Activated CD8-positive, alpha-beta T cell treated with anti-CD3 and anti-CD28 coated beads for 36 hours (primary cell): ENCODE data around the gene KY. TPM values are rescaled to one million over a fixed set of nuclear protein-coding genes. Genes with fewer than 3 reads are reported as not detected.

Source experiments
- ATAC-seq: fragments of 200-7000 bp; cut with Tn5 transposase; one replicate; pipeline ENCODE4 v1.10.0; 2021; ENCODE audit warnings: mild to moderate bottlenecking, moderate library complexity
- CTCF ChIA-PET: fragments of 350-600 bp; sonication (Branson Sonifier 250); formaldehyde crosslinking; loops from one replicate; lab custom pipeline; 2021; ENCODE audit warnings: antibody characterized with exemption; lab: Charles Lee
- POLR2A ChIA-PET: fragments of 350-600 bp; sonication (Branson Sonifier 250); formaldehyde crosslinking; loops from one replicate; lab custom pipeline; 2021; ENCODE audit warnings: antibody characterized with exemption; lab: Charles Lee
- DNase-seq: peaks from one replicate; pipeline ENCODE4 v3.0.0-alpha.2; 2020
- H3K27ac Mint-ChIP-seq: one replicate; pipeline ENCODE4 v1.8.0; 2021; ENCODE audit warnings: mild to moderate bottlenecking, mixed read lengths
- H3K27me3 Mint-ChIP-seq: one replicate; pipeline ENCODE4 v1.8.0; 2021; ENCODE audit warnings: mixed read lengths
- H3K36me3 Mint-ChIP-seq: one replicate; pipeline ENCODE4 v1.8.0; 2021; ENCODE audit warnings: low read depth, mixed read lengths
- H3K4me1 Mint-ChIP-seq: one replicate; pipeline ENCODE4 v1.8.0; 2021; ENCODE audit warnings: low read depth, mixed read lengths
- H3K4me3 Mint-ChIP-seq: one replicate; pipeline ENCODE4 v1.8.0; 2021; ENCODE audit warnings: mild to moderate bottlenecking, moderate library complexity, mixed read lengths
- H3K9me3 Mint-ChIP-seq: one replicate; pipeline ENCODE4 v1.8.0; 2021; ENCODE audit warnings: mixed read lengths
- CTCF ChIP-seq: fragments of 200-600 bp; IDR thresholded peaks from one replicate; pipeline ENCODE4 v1.8.0; 2022; ENCODE audit warnings: antibody characterized with exemption, mild to moderate bottlenecking
- intact Hi-C: fragments of 100-400 bp; cut with micrococcal nuclease; formaldehyde crosslinking; loops from one replicate; pipeline ENCODE4 v1.10.0; 2022
- total RNA-seq, 2 experiments: library from RNA; stranded (reverse); gene quantifications; one replicate each; pipeline ENCODE4 v1.2.3, GENCODE V29; 2021

KY gene
- total RNA-seq, 2 experiments from 2014 or later: not detected

GRCh38 chr3:134568790-134569189, 82.0 kb downstream of the KY start:
- DNase-seq (no peak), ATAC-seq (no peak)
- peaks cover 14% of the 10 kb centered on the region for H3K9me3 Mint-ChIP-seq
- no peak for TF ChIP-seq CTCF
- ChIA-PET POLR2A (no interaction called here), CTCF (no interaction called here)
- no peaks in the 10 kb centered on the region for H3K4me1 Mint-ChIP-seq
- H3K27ac Mint-ChIP-seq: no peak overlapping the region
- H3K36me3 Mint-ChIP-seq: peaks cover 5% of the 10 kb centered on the region
- H3K27me3 Mint-ChIP-seq: no peaks in the 10 kb centered on the region
- H3K4me3 Mint-ChIP-seq: no peak overlapping the region
- intact Hi-C loops: no loop called here

- POLR2A ChIA-PET: no interaction called here
- Mint-ChIP-seq H3K4me1 (no peaks in the 10 kb centered on the region), H3K9me3 (peaks cover 14% of the 10 kb centered on the region), H3K4me3 (no peak overlapping the region), H3K27me3 (no peaks in the 10 kb centered on the region), H3K36me3 (peaks cover 14% of the 10 kb centered on the region), H3K27ac (no peak overlapping the region)
- intact Hi-C loops: no loop called here
- CTCF ChIA-PET: no interaction called here
- ATAC-seq (no peak), DNase-seq (no peak)
- no peak for TF ChIP-seq CTCF
Observed at GRCh38 chr3:134567605-134568004, 83.2 kb downstream of the KY start.

- DNase-seq (no peak), ATAC-seq (no peak)
- no peak for TF ChIP-seq CTCF
- H3K9me3 Mint-ChIP-seq: peaks cover 4% of the 10 kb centered on the region
- POLR2A ChIA-PET: interaction anchor here (0.6 to 0.7 kb wide), 2 partner anchors 18 to 214 kb away, joined by 3 read pairs; no protein-coding TSS in a partner anchor
- H3K4me3 Mint-ChIP-seq: no peak overlapping the region
- peaks cover 18% of the 10 kb centered on the region for H3K36me3 Mint-ChIP-seq
- no peaks in the 10 kb centered on the region for H3K27me3 Mint-ChIP-seq
- no peaks in the 10 kb centered on the region for H3K4me1 Mint-ChIP-seq
- CTCF ChIA-PET: interaction anchor here (1.5 kb wide), 1 partner anchor 36 kb away, joined by 4 read pairs; no protein-coding TSS in a partner anchor
- intact Hi-C loops: no loop called here
- H3K27ac Mint-ChIP-seq: no peak overlapping the region
Observed at GRCh38 chr3:134564991-134565390, 85.8 kb downstream of the KY start.

- intact Hi-C loops: no loop called here
- ATAC-seq (no peak), DNase-seq (no peak)
- ChIA-PET CTCF (no interaction called here), POLR2A (no interaction called here)
- Mint-ChIP-seq H3K4me3 (no peak overlapping the region), H3K27ac (no peak overlapping the region), H3K36me3 (peaks cover 18% of the 10 kb centered on the region), H3K27me3 (no peaks in the 10 kb centered on the region), H3K9me3 (no peaks in the 10 kb centered on the region), H3K4me1 (no peaks in the 10 kb centered on the region)
- TF ChIP-seq CTCF: no peak
Observed at GRCh38 chr3:134563601-134564000, 87.2 kb downstream of the KY start.

GRCh38 chr3:134562055-134562454, 88.8 kb downstream of the KY start:
- ATAC-seq: no peak
- no peak for DNase-seq
- H3K27ac Mint-ChIP-seq: no peak overlapping the region
- no peak overlapping the region for H3K4me3 Mint-ChIP-seq
- no peaks in the 10 kb centered on the region for H3K4me1 Mint-ChIP-seq
- intact Hi-C loops: no loop called here
- ChIA-PET POLR2A (interaction anchor here (1.1 kb wide), 1 partner anchor 33 kb away, joined by 4 read pairs; no protein-coding TSS in a partner anchor), CTCF (no interaction called here)
- no peak for TF ChIP-seq CTCF
- H3K36me3 Mint-ChIP-seq: peaks cover 21% of the 10 kb centered on the region
- no peaks in the 10 kb centered on the region for H3K9me3 Mint-ChIP-seq
- H3K27me3 Mint-ChIP-seq: no peaks in the 10 kb centered on the region
